Measurements from ENCODE around the gene WDHD1. TPM values are rescaled to one million over a fixed set of nuclear protein-coding genes. Genes with fewer than 3 reads are reported as not detected.
A peak's percentile ranks its signal among the peaks of the same experiment; 100 is the strongest.

Gene WDHD1
- total RNA-seq (2022) = 25.0 and 27.7 TPM in 2 replicates
- Bru-seq, nascent RNA = percentile 78 among the genes with signal in this experiment
- BruChase-seq, experiment 1, labeled RNA remaining after a 6-hour chase = percentile 71 among the genes with signal in this experiment
- BruChase-seq, experiment 2, labeled RNA remaining after a 2-hour chase = percentile 71 among the genes with signal in this experiment
- long read RNA-seq, full-length matches to known transcripts = 8 of 19 reads
- long read RNA-seq, partial matches to known transcripts = 5 of 19 reads
- long read RNA-seq, other reads (novel, unspliced or antisense) = 6 of 19 reads

- Mint-ChIP-seq H3K27ac (ENCODE audit: unreplicated experiment) (peak within 1 kb of the TSS; percentile 23), H3K4me3 (ENCODE audit: low read depth, unreplicated experiment) (peak within 1 kb of the TSS; percentile 89), H3K9me3 (ENCODE audit: low read depth, unreplicated experiment) (no peaks in the 10 kb centered on the region), H3K36me3 (ENCODE audit: insufficient read depth, unreplicated experiment) (peaks cover 34% of the 10 kb centered on the region), H3K4me1 (ENCODE audit: low read depth, unreplicated experiment) (peaks cover 32% of the 10 kb centered on the region), H3K27me3 (ENCODE audit: unreplicated experiment) (no peaks in the 10 kb centered on the region)
- no peak for TF ChIP-seq CTCF (IDR thresholded peaks at IDR 0.05; ENCODE audit: unreplicated experiment)
- no TSS peak for BruUV-seq (replicated peaks)
- intact Hi-C loops (cut with micrococcal nuclease; ENCODE audit: unreplicated experiment) = no loop called here
- DNase-seq = peak; percentile 97
- CTCF ChIA-PET = interaction anchor here (0.5 to 1.8 kb wide), 6 partner anchors 24 to 134 kb away, joined by 3 to 10 read pairs (median 4); no protein-coding TSS in a partner anchor
Measured at GRCh38 chr14:55026793-55027561, at the start of gene WDHD1, which contains the start of gene SOCS4. TSS of gene WDHD1 (minus strand) at chr14:55027099. CDS start at chr14:55026787, 312 bp downstream. TSS of gene SOCS4 (plus strand) at chr14:55027236. CDS start at chr14:55043042, 15,806 bp downstream.

- Mint-ChIP-seq H3K27ac (ENCODE audit: unreplicated experiment) (peak overlapping the region; percentile 44), H3K27me3 (ENCODE audit: unreplicated experiment) (no peaks in the 10 kb centered on the region), H3K4me1 (ENCODE audit: low read depth, unreplicated experiment) (peaks cover 44% of the 10 kb centered on the region), H3K36me3 (ENCODE audit: insufficient read depth, unreplicated experiment) (no peaks in the 10 kb centered on the region), H3K4me3 (ENCODE audit: low read depth, unreplicated experiment) (no peak overlapping the region), H3K9me3 (ENCODE audit: low read depth, unreplicated experiment) (no peaks in the 10 kb centered on the region)
- no peak for TF ChIP-seq CTCF (IDR thresholded peaks at IDR 0.05; ENCODE audit: unreplicated experiment)
- no peak for DNase-seq
- no TSS peak for BruUV-seq (replicated peaks)
- intact Hi-C loops (cut with micrococcal nuclease; ENCODE audit: unreplicated experiment) = loop anchor here (2.0 kb wide), 1 partner anchor 27 kb away; no protein-coding TSS in a partner anchor
- CTCF ChIA-PET = interaction anchor here (0.5 kb wide), 1 partner anchor 10 kb away, joined by 3 read pairs; no protein-coding TSS in a partner anchor
Measured at GRCh38 chr14:55075628-55076175, 48.8 kb upstream of the WDHD1 start.

- no TSS peak for BruUV-seq (replicated peaks)
- no peak overlapping the region for H3K27ac Mint-ChIP-seq (ENCODE audit: unreplicated experiment)
- H3K27me3 Mint-ChIP-seq (ENCODE audit: unreplicated experiment) = no peaks in the 10 kb centered on the region
- no peaks in the 10 kb centered on the region for H3K9me3 Mint-ChIP-seq (ENCODE audit: low read depth, unreplicated experiment)
- intact Hi-C loops (cut with micrococcal nuclease; ENCODE audit: unreplicated experiment) = no loop called here
- TF ChIP-seq CTCF (IDR thresholded peaks at IDR 0.05; ENCODE audit: unreplicated experiment) = no peak
- no peak overlapping the region for H3K4me3 Mint-ChIP-seq (ENCODE audit: low read depth, unreplicated experiment)
- CTCF ChIA-PET = no interaction called here
- H3K36me3 Mint-ChIP-seq (ENCODE audit: insufficient read depth, unreplicated experiment) = no peaks in the 10 kb centered on the region
- DNase-seq = no peak
- H3K4me1 Mint-ChIP-seq (ENCODE audit: low read depth, unreplicated experiment) = peaks cover 45% of the 10 kb centered on the region
Measured at GRCh38 chr14:55074662-55075061, 47.8 kb upstream of the WDHD1 start.

GRCh38 chr14:55073856-55074255, 47.0 kb upstream of the WDHD1 start:
- intact Hi-C loops (cut with micrococcal nuclease; ENCODE audit: unreplicated experiment) = no loop called here
- Mint-ChIP-seq H3K4me3 (ENCODE audit: low read depth, unreplicated experiment) (no peak overlapping the region), H3K36me3 (ENCODE audit: insufficient read depth, unreplicated experiment) (no peaks in the 10 kb centered on the region), H3K4me1 (ENCODE audit: low read depth, unreplicated experiment) (peaks cover 45% of the 10 kb centered on the region), H3K9me3 (ENCODE audit: low read depth, unreplicated experiment) (no peaks in the 10 kb centered on the region), H3K27me3 (ENCODE audit: unreplicated experiment) (no peaks in the 10 kb centered on the region), H3K27ac (ENCODE audit: unreplicated experiment) (no peak overlapping the region)
- no peak for TF ChIP-seq CTCF (IDR thresholded peaks at IDR 0.05; ENCODE audit: unreplicated experiment)
- CTCF ChIA-PET = no interaction called here
- BruUV-seq (replicated peaks) = no TSS peak
- no peak for DNase-seq
